ENCODE measurements around the gene SGPL1.

Gene SGPL1

GRCh38 chr10:70812814-70813213, 2.9 kb upstream of the SGPL1 start:
- no peak for DNase-seq

- no peak for DNase-seq
These were observed 1.6 kb upstream of the SGPL1 start for GRCh38 chr10:70814126-70814525.

GRCh38 chr10:70816220-70816894, 609 bp downstream of the SGPL1 start:
- peak; percentile 36 for DNase-seq

- DNase-seq, result peak; percentile 11
These were observed 5.4 kb downstream of the SGPL1 start for GRCh38 chr10:70820976-70821750.

- no peak for DNase-seq
These were observed 6.5 kb downstream of the SGPL1 start for GRCh38 chr10:70822076-70822820.

GRCh38 chr10:70827086-70827757, 11.5 kb downstream of the SGPL1 start:
- no peak for DNase-seq

- DNase-seq, result no peak
These were observed 13.2 kb downstream of the SGPL1 start for GRCh38 chr10:70828923-70829322.

GRCh38 chr10:70829543-70829942, 13.8 kb downstream of the SGPL1 start:
- DNase-seq, result no peak

- DNase-seq, result no peak
These were observed 14.4 kb downstream of the SGPL1 start for GRCh38 chr10:70830164-70830563.

- no peak for DNase-seq
These were observed 16.5 kb downstream of the SGPL1 start for GRCh38 chr10:70832221-70832620.

GRCh38 chr10:70832852-70833528, 17.2 kb downstream of the SGPL1 start:
- DNase-seq, result no peak

- no peak for DNase-seq
These were observed 17.9 kb downstream of the SGPL1 start for GRCh38 chr10:70833601-70834000.

GRCh38 chr10:70834021-70834420, 18.3 kb downstream of the SGPL1 start:
- no peak for DNase-seq

GRCh38 chr10:70834441-70835151, 18.8 kb downstream of the SGPL1 start:
- DNase-seq, result no peak

- no peak for DNase-seq
These were observed 20.6 kb downstream of the SGPL1 start for GRCh38 chr10:70836319-70836718.

- DNase-seq, result no peak
These were observed 21.9 kb downstream of the SGPL1 start for GRCh38 chr10:70837660-70838059.

GRCh38 chr10:70838270-70838805, 22.6 kb downstream of the SGPL1 start:
- DNase-seq, result no peak

- no peak for DNase-seq
These were observed 25.1 kb downstream of the SGPL1 start for GRCh38 chr10:70840836-70841235.

GRCh38 chr10:70843333-70843732, 27.6 kb downstream of the SGPL1 start:
- no peak for DNase-seq

GRCh38 chr10:70843776-70844489, 28.2 kb downstream of the SGPL1 start:
- DNase-seq, result no peak

GRCh38 chr10:70845256-70845655, 29.5 kb downstream of the SGPL1 start:
- no peak for DNase-seq

Measured in CD4-positive, alpha-beta T cell treated with Interleukin-17A for 1 hour (primary cell).